Activated CD4-positive, alpha-beta T cell treated with anti-CD3 and anti-CD28 coated beads, Interleukin-2, Interleukin-6, amounts not matched to agents 100 ng/mL and 50 ng/mL, durations not matched to agents 16 hours and 8 hours (primary cell): ENCODE results near the gene ARHGAP42.

Experiments
- DNase-seq: peaks from one replicate; pipeline ENCODE4 v3.0.0-alpha.2; 2020

Gene ARHGAP42

DNA sequence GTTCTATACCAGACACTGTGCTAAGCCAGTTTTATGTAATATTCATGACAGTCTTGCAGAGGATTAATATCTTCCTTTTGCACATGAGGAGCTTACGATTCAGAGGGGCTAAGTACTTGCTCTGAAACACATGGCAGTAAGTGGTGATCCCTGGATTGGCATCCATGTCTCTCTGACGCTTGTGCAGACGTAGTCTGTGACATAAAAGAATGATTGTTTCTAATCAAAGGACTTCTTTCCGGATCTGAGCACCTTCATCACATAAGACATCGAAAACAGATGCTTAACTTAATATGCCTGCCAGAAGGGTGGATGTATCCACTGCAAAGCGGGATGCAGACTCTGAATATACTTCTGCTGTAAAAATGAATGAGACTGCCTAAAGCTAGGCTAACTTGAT is 74.8 kb downstream of the ARHGAP42 start:
- no peak for DNase-seq

DNA sequence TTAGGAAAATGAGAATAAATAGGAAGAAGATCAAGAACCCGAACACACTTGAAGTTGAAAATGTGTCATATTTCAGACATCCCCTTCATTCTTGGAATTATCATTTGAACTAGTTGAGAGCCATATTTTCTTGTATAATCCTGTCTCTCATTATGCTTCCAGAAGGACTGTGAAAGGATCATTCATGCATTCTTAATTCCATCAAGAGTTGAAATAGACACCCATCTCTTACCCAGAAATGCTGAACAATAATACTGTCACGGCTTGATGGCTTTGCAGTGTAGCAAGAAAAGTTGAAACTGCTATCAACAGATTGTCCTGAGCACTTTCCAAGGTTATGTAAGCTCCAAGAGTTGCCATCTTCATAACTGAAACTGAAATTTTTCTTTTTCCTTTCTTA is 79.7 kb downstream of the ARHGAP42 start:
- DNase-seq = no peak

DNA sequence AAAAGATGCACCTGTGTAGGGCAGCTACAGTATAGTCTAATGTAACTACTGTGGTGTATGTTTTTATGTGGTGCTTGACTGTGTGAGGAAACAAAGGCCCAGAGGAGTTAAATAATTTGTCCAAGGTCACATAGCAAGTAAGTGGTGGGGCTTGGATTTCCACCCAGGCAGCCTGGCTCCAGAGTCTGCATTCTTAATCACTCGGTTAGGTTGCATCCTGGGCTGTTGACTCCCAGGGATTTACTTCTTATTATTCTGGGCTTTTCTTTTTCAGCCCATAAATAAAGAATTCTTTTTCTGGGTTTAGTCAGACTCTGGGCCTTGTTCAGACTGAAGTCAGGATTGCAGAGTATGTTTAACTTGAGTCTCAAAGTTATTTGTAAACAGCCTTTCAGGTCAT is 82.1 kb downstream of the ARHGAP42 start:
- no peak for DNase-seq

DNA sequence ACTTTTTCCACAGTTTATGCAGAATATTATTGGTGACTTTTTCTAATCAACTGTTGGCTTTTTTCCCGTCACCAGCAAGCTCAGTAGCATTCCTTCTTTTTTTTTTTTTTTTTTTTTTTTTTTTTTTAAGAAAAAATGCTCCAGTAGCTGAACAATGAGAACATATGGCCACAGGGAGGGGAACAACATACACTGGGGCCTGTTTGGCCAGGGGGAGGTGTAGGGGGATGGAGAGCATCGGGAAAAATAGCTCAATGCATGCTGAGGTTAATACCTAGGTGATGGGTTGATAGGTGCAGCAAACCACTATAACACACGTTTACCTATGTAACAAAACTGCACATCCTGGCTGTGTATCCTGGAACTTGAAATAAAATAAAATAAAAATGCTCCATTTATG is 82.5 kb downstream of the ARHGAP42 start:
- DNase-seq = no peak

DNA sequence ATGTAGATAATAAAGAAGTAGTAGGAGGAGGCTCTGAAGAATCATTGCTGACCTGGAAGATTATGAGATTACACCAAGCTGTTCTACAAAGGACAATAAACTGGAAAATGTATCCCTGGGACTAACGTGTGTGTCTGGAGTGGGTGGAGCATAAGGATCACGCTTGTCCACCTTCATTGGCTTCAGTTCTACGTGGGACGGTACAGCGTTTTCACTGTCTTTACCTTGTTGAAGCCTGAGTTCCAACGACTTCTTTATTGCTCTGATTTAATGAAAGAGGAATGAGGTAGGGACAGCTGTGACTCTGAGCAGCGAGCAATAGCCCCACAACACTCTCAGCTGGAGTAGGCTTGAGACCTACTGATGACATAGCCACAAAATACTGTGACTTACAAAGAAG is 87.0 kb downstream of the ARHGAP42 start:
- DNase-seq = no peak

DNA sequence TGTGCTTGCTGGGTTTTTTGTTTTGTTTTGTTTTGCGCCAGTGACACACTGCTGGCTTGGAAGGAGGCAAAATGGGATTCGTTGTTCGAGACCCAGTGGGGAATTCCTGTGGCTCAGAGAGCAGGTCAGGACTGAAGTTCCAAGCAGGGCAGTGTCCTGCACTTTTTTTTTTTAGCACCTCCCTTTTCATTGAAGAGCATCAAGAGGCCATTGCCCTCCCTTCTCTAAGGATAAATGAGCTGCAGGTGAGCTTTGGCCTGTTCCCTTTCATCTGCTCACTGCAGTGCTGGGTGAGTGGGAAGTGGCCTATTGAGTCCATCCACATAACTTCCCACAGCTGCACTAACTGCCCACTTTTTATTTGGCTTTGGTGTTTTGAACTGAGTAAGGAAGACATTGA is 87.8 kb downstream of the ARHGAP42 start:
- DNase-seq = no peak

DNA sequence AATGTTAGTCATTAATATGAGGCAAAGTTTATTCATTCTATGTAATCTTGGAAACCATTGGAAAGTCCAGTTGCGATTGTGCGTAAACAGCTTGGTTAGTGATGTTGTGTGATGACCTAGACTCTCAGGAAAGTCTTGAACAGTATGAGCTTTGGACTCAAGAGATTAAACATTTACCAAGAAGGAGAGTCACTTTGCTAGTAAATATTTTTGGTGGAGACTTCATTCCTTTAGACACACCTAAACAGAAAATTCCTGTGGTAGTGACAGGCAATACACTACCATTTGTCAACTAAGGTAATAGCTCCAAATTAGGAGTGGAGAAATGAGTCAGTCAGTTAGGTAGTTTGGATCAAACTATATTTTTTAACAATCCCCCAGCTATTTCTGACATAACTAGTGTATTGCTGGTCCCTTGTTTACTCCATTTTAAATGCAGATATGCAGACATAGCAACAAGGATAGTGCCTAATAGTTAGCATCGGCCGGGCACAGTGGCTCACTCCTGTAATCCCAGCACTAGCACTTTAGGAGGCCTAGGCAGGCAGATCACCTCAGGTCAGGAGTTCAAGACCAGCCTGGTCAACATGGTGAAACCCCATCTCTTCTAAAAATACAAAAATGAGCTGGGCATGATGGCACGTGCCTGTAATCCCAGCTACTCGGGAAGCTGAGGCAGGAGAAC is 89.3 kb downstream of the ARHGAP42 start:
- no peak for DNase-seq

DNA sequence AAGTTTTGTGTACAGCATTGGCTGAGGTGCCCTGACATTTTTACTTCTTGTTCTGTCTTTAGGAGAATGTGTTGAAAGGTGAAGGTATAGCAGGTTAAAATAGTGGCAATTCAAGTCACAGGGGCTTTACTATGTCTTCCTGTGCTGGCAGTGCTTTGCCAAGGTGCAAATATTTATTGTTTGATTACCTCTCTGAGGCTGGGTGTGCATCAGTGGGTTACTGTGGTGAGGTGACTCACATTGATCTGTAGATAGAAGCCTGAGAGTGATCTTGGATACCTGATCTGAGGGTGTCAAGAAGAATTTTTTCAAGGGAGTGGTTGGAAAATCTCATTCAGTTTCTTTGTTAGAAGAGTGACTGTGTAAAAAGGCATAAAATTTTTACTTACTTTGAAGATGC is 90.0 kb downstream of the ARHGAP42 start:
- no peak for DNase-seq

DNA sequence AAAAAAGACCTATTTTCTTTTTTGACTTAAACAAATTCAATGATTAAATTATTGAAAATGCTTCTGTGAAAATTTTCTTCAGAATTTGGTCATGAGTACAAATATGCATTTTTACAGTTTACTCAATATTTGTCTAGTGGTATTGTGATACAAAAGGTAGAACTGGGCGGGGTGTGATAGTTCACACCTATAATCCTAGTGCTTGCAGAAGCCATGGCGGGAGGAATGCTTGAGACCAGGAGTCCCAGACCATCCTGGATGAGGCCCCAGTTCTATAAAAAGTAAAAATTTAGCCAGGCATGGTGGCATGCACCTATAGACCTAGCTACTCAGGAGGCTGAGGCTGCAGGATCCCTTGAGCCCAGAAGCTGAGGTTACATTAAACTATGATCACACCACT is 90.6 kb downstream of the ARHGAP42 start:
- DNase-seq = no peak

DNA sequence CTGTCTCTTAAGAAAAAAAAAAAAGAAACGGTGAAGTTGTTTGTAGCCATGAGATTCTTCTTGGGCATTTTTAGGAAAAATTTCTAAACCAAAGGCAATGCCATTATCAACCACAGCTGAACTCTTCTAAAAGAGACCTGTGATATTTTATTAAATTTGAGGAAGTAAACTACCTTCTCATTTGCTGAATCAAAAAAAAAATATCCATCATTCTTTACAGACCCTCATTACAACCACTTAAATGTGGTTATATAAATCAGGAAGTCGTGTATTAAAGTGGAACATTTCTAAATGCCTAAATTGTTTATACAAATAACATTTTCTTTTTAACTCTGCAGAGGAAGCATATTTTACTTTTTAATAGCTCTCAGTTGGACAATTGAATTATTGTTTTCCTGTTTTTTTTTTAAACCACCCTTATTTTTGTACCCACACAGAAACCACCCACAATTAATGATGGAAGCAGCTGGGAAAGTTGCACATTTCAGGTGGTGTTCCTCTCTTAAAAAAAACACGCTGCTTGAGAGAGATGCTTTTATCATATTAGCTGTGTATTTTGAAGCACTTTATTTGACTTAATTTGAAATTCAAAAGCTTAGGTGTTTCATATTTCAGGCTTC is 91.2 kb downstream of the ARHGAP42 start:
- no peak for DNase-seq

DNA sequence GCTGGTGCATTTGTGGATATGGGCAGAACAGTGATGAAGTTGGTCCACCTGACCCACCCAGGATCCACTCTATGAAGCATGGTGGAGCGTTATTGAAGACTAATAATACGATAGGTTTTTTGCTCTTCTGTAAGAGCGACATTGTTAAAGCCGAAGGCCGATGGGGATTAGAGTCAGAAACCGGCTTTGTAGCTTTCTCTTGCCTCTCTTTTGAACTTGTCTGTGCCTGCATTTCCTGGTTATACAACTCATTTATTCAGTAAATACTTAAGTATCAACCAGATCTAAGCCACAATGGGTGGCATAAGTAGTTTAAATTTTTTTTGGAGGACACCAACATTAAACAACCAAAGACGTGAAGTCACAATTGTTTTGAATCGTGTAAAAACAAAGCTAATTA is 93.4 kb downstream of the ARHGAP42 start:
- DNase-seq = no peak

DNA sequence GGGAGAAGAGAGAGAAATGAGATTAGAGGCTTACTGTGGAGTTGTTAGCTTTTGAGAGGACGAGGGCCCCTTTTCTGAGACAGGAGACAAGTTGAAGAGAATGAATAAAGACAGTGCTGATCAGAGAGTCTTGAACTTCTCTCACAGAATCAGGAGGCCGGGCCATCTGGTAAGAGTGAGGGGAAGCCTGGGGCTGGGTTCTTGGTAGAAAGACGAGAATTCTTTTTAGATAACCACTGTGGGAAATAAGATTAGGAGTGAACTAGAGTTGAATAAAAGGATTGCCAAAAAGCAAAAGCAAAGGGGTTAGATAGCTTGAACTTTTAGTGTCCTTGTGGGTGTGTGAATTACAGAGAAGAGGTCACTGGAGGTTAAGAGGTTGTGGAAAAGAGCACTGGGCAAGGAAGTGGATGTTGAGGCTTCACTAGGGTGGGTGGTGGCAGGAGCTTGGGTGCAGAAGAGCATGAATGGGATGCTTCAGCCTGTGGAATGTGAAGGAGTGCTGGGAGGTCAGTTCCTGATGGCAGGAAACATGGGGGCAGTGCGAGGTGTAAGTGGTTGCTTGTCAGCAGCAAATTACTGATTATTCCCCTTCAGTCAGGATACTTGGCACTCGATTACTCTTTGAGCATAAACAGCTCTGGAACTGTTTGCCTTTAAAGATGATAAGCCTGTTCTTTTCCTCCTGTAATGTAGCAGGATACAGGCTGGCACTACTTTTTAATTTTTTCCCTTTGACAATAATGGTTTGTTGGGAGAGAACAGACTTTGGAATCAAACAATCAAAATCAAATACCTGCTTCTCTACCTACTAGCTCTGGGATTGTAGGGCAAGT is 98.3 kb downstream of the ARHGAP42 start:
- DNase-seq = no peak

DNA sequence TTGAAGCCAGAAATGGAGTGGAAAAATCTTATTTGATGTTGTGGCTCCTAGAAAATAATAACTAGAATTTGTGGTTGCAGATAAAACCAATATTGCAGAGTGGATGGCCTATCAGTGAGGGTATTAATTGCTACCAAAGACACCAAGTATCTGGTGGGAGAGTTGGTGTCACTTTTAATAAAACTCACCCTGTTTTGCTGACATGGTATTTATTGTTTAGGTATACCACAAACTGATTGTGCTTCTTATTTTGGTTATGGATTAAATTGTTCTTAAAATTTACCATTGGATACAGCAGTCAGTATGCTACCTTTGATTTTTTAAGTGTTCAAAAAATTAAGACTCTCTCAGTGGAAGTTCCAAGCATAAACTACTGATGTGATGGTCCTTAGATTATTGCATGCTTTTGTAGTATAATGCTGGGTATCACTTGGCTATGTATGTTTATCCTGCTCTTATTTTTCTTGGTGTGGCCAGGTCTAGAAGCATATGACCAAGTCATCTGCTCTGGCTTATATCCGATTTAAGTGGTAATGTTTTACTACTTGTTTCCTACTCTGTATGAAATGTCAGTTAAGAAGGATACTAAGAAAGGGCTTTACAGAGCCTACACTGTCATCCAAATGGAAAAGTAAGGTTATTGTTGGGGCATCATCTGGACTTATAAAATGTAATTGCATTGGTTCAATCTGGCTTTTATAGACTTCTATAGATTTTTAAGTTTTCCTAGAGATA is 101.6 kb downstream of the ARHGAP42 start:
- DNase-seq = no peak

DNA sequence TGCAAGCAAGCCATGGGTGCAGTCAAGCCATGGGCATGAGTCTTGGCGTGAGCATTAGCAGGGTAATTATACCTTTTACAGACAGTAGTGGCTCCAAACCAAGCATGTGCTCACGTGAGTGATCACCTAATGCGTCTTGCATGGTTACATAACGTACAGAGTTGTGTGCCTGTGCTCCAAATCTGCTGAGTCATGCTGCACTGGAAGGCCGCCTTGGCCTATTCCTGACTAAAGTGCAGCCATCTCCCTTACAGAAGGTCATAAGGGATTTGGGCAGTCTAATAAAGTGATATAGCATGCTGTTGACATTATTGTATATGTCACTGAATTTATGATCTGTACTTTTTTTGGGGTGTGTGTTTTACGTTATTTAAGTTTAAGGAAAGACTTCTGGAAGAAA is 102.4 kb downstream of the ARHGAP42 start:
- DNase-seq = no peak

DNA sequence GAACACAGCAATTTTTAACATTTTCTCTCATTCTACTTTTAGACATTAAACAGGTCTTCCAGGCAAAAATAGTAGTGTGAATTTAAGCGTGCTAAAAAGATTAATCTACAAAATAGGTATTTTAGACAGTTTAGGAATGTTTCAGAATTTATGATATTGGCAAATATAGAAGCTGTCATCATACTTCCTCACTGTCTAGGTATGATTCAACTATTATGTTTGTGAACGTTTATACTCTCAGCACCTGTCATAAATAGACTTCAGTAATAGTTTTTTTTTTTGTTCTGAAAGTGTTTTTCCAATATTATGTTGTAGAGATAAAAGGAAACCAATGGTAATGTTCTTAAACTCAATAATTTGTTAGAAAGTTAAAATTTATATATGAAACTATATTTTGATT is 103.0 kb downstream of the ARHGAP42 start:
- no peak for DNase-seq

DNA sequence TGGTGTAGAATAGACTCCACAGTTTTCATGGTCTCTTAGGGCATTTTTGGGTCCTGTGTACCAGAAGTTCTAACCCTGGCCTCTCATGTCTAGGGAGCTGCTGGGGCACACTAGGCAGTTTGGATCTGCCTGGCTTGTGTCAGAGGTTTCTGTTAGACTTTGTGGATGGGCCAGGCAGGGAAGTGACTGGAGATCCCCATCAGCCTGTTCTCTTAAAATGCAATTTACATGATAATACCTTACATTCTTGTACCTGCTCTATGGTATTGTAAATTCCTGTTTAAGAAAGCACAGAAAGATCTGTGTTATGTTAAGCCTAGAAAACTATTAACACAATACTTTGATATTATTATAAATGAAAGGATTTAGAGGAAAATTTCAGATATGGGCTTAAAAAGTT is 104.0 kb downstream of the ARHGAP42 start:
- no peak for DNase-seq

DNA sequence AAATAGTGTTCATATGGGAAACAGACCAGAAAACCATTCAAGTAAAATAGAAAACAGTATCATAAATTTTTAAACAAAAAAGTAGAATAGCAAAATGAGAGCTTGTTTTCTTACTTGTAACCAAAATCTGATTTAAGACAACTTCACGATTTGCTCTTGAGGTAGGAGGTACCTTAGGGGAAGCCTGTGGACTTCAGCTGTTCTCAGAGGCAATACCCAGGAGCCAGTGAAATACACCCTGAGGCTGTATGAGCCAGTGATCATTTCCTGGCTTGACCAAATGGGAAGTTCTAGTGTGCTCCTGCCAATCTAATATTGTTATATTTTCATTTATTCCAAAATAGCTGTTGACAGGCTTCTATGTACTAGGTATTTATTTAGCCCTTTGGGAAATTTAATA is 104.8 kb downstream of the ARHGAP42 start:
- no peak for DNase-seq

DNA sequence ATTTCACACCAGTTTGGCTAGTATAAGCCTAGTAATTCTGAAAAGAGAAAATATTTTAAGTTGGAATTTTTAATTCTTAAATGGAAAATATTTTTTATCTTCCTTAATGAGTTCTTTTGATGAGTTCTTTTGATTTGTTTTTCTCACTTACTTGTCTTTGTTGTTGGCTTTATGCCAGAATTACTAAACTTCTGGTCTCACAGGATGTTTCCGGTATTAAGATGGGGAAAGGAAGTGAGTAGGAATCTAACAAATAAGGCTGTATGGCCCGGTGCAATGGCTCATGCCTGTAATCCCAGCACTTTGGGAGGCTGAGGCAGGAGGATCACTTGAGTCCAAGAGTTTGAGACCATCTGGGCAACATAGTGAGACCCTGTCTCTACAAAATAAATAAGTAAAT is 106.4 kb downstream of the ARHGAP42 start:
- no peak for DNase-seq

DNA sequence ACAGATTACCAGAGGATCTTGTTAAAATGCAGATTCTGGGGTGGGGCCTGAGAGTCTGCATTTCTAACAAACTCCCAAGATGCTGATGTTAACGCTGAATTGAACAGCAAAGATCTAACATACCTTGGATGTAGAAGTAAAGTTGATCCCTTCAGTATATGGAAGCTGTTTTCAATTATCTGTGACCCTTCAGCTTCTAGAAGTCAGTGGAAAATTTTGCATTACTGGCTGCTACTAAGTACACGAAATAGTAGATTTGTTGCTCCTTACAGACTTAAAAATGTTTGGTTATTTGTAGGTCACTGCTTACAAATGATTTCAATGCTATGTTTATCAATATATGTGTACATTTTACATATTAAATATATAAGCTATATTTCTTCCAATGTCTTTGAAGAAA is 107.4 kb downstream of the ARHGAP42 start:
- no peak for DNase-seq

DNA sequence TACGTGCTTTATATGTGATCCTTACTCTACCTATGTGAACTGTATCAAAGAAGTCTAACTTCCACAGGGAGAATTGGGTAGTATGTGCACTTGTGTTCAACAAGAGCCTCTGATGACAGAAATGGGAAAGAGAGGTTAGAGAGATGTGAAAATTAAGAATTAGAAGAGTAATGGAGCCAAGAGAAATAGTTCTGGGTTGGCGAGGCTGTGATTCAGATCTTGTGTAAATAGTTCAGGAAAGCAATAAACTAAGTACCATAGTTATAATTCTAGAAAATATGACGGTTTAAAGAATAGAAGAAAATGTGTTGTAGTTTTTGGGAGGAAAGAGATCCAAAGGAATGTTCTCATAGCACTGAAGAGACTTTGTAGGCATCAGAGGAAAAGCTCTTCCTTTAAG is 112.4 kb downstream of the ARHGAP42 start:
- DNase-seq = no peak

DNA sequence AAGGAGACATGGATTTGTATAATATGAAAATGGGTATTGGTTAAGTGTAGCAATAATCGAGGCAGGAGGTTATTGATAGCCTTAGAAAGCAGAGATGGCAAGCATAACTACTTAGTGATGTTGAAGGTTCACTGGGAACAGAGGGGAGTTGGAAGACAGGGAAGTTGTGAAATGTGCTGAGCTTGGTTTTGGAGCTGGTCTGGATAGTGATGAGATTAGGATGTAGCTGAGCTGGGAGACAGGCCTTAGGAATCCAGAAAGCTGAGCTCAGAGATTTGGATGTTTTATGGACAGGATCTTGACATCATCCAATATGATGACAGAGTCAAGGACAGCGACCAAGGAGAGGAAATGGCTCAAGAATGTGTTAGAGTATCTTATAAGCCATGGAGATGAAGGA is 113.1 kb downstream of the ARHGAP42 start:
- no peak for DNase-seq

DNA sequence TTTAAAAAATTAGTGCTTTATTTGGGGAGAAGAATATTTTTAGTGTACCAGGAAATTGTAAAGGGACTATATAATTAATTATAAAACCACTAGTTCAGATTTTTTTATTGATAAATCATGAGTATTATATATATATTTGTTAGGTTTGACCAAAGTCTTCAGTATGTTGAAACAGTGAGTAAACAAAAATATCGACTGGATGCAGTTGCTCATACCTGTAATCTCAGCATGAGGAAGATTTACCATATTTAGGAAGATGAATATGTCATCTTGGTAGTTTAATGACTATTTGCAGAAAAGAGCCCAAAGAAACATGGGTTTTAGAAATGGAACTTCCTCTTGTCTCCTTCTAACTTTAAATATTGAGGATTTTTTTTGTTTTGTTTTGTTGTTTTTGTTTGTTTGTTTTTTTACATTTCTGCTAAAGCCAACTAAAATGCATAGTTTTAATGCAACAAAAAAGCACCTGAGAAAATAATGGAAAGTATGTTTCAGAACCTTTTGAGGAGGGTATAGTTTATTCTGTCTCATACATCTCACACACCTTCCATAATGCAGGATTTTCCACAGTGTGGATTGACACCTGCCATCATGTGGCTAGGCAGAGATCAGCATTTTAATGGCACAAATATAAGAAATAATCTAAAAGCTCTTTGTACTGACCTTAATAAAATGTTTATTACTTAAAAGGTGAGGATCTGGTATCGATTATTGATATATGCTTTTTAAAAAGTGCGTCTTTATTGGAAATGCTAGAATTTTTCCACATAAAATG is 114.3 kb downstream of the ARHGAP42 start:
- no peak for DNase-seq
